HEK293T (cell line): ENCODE measurements around the gene KIF1A.

Source experiments
- ARNT ChIP-seq: fragments of 450-650 bp; IDR thresholded peaks from 2 replicates; pipeline ENCODE4 v1.6.1; 2017; ENCODE audit warnings: mild to moderate bottlenecking
- CTBP1 ChIP-seq: fragments of 450-650 bp; IDR thresholded peaks from 2 replicates; pipeline ENCODE4 v1.6.1; 2016; ENCODE audit warnings: borderline replicate concordance
- ELF4 ChIP-seq: fragments of 450-650 bp; IDR thresholded peaks from 2 replicates; pipeline ENCODE4 v1.6.1; 2017; ENCODE audit warnings: antibody characterized with exemption
- FOXA1 ChIP-seq: fragments of 450-650 bp; IDR thresholded peaks from 2 replicates; pipeline ENCODE4 v1.6.1; 2016; ENCODE audit warnings: mild to moderate bottlenecking
- FOXM1 ChIP-seq: fragments of 450-650 bp; IDR thresholded peaks from 2 replicates; pipeline ENCODE4 v1.6.1; 2017; ENCODE audit warnings: mild to moderate bottlenecking, borderline replicate concordance
- HDGF ChIP-seq: fragments of 450-650 bp; IDR thresholded peaks from 2 replicates; pipeline ENCODE4 v1.6.1; 2017; ENCODE audit warnings: antibody characterized with exemption, borderline replicate concordance
- NFRKB ChIP-seq: fragments of 450-650 bp; IDR thresholded peaks from 2 replicates; pipeline ENCODE4 v1.6.1; 2016; ENCODE audit warnings: mild to moderate bottlenecking, moderate library complexity
- PKNOX1 ChIP-seq: fragments of 450-650 bp; IDR thresholded peaks from 2 replicates; pipeline ENCODE4 v1.6.1; 2016
- SP1 ChIP-seq: fragments of 450-650 bp; IDR thresholded peaks from 2 replicates; pipeline ENCODE4 v1.6.1; 2017
- SUZ12 ChIP-seq: fragments of 450-650 bp; IDR thresholded peaks from 2 replicates; pipeline ENCODE4 v1.6.1; 2016; ENCODE audit warnings: mild to moderate bottlenecking
- TARDBP ChIP-seq: fragments of 450-650 bp; IDR thresholded peaks from 2 replicates; pipeline ENCODE4 v1.6.1; 2016
- ZNF384 ChIP-seq: fragments of 450-650 bp; IDR thresholded peaks from 2 replicates; pipeline ENCODE4 v1.6.1; 2016

- no peak for TF ChIP-seq SUZ12
- TF ChIP-seq HDGF: no peak
- TF ChIP-seq ELF4: no peak
- no peak for TF ChIP-seq FOXA1
- TF ChIP-seq SP1: no peak
- TF ChIP-seq ARNT: no peak
- no peak for TF ChIP-seq NFRKB
- no peak for TF ChIP-seq FOXM1
- no peak for TF ChIP-seq CTBP1
- TF ChIP-seq PKNOX1: no peak
- TF ChIP-seq ZNF384: no peak
- TF ChIP-seq TARDBP: no peak
Measured at GRCh38 chr2:240825476-240825875, 5.5 kb upstream of the KIF1A start.
